Inferior parietal cortex (tissue), 1 donor: ENCODE data around the gene SBDS.

Experiments used
- DNase-seq: peaks from one replicate; pipeline ENCODE4 v3.0.0-alpha.2; 2016; ENCODE audit errors: extremely low spot score

SBDS gene

GRCh38 chr7:66946545-66946944, 48.8 kb downstream of the SBDS start:
- no peak for DNase-seq

GRCh38 chr7:66939325-66939724, 56.1 kb downstream of the SBDS start:
- no peak for DNase-seq

GRCh38 chr7:66937940-66938339, 57.4 kb downstream of the SBDS start:
- DNase-seq = no peak
